B cell (primary cell): ENCODE results near the gene CEP112. TPM values are rescaled to one million over a fixed set of nuclear protein-coding genes. Genes with fewer than 3 reads are reported as not detected.

Source experiments
- ATAC-seq: fragments of 200-7000 bp; cut with Tn5 transposase; one replicate; pipeline ENCODE4 v1.10.0; 2021; ENCODE audit warnings: low read depth, mild to moderate bottlenecking, moderate number of reproducible peaks, moderate library complexity
- CTCF ChIA-PET: fragments of 350-600 bp; sonication (Branson Sonifier 250); formaldehyde crosslinking; loops from one replicate; lab custom pipeline; 2021; ENCODE audit warnings: antibody characterized with exemption, inconsistent platforms; lab: Charles Lee
- POLR2A ChIA-PET: fragments of 350-600 bp; sonication (Branson Sonifier 250); formaldehyde crosslinking; loops from one replicate; lab custom pipeline; 2021; ENCODE audit warnings: antibody characterized with exemption; lab: Charles Lee
- DNase-seq: peaks from one replicate; pipeline ENCODE4 v3.0.0; 2013
- H2AFZ ChIP-seq: 2 replicates; pipeline ENCODE4 v1.6.1; 2012; ENCODE audit warnings: mild to moderate bottlenecking, low read depth, low read length; ENCODE audit not compliant: insufficient read depth, poor library complexity, severe bottlenecking
- H3K27ac ChIP-seq, 2 donors: 1 replicate in 1 of 2; 2 replicates in 1 of 2; pipeline ENCODE4 v1.5.1; 2012 to 2013; ENCODE audit warnings: low read length in 2 of 2, mild to moderate bottlenecking in 2 of 2, moderate library complexity in 1 of 2
- H3K27me3 ChIP-seq, 4 experiments: fragments of 200-600 bp in 1 of 4; sonication (generic) in 1 of 4; replicated peaks in 1 of 4; 1 replicate in 2 of 4; 2 replicates in 2 of 4; pipeline versions ENCODE4 v1.6.1 to v1.7.0; 2013 to 2016; ENCODE audit warnings: low read length in 3 of 4, mild to moderate bottlenecking in 2 of 4, mixed read lengths in 1 of 4, moderate library complexity in 1 of 4; ENCODE audit not compliant: insufficient read depth in 4 of 4, control insufficient read depth in 3 of 4; ENCODE audit errors: control extremely low read depth in 1 of 4
- H3K36me3 ChIP-seq, 2 experiments: replicated peaks in 1 of 2; 1 replicate in 1 of 2; 2 replicates in 1 of 2; pipeline versions ENCODE4 v1.6.1 to v1.7.1; 2013; ENCODE audit warnings: low read length in 1 of 2; ENCODE audit not compliant: insufficient read depth in 2 of 2, control insufficient read depth in 1 of 2; ENCODE audit errors: control extremely low read depth in 1 of 2, extremely low read depth in 1 of 2
- H3K4me1 ChIP-seq, 2 donors: fragments of 200-600 bp in 1 of 2; sonication (generic) in 1 of 2; 1 replicate in 1 of 2; 2 replicates in 1 of 2; pipeline versions ENCODE4 v1.5.1 to v1.6.1; 2013 to 2017; ENCODE audit warnings: low read length in 2 of 2; ENCODE audit not compliant: control insufficient read depth in 2 of 2, insufficient read depth in 2 of 2
- H3K4me2 ChIP-seq: replicated peaks from 2 replicates; pipeline ENCODE3; 2012; ENCODE audit warnings: mild to moderate bottlenecking, low read depth, low read length; ENCODE audit not compliant: poor library complexity, severe bottlenecking
- H3K4me3 ChIP-seq, 5 experiments: fragments of 200-600 bp in 1 of 5; sonication (generic) in 1 of 5; 1 replicate in 3 of 5; 2 replicates in 2 of 5; pipeline versions ENCODE4 v1.5.1 to v1.7.0; 2011 to 2016; ENCODE audit warnings: low read length in 4 of 5, mild to moderate bottlenecking in 4 of 5, low read depth in 2 of 5, control low read depth in 1 of 5, moderate library complexity in 1 of 5; ENCODE audit not compliant: insufficient read depth in 1 of 5; ENCODE audit errors: control extremely low read depth in 1 of 5, extremely low read depth in 1 of 5
- H3K79me2 ChIP-seq: fragments of 200-600 bp; sonication (generic); one replicate; pipeline ENCODE4 v1.6.0; 2016; ENCODE audit warnings: low read length; ENCODE audit not compliant: control insufficient read depth, insufficient read depth
- H3K9ac ChIP-seq: fragments of 200-600 bp; sonication (generic); 2 replicates; pipeline ENCODE4 v1.6.1; 2017; ENCODE audit warnings: mild to moderate bottlenecking, low read length, moderate library complexity
- H3K9me3 ChIP-seq, 3 donors: one replicate each; pipeline versions ENCODE4 v1.6.1 to v1.7.1; 2013; ENCODE audit warnings: low read length in 2 of 3; ENCODE audit not compliant: control insufficient read depth in 2 of 3, insufficient read depth in 1 of 3; ENCODE audit errors: control extremely low read depth in 1 of 3
- H4K20me1 ChIP-seq: 2 replicates; pipeline ENCODE4 v1.6.0; 2012; ENCODE audit warnings: mild to moderate bottlenecking, low read length; ENCODE audit not compliant: insufficient read depth, control insufficient read depth, poor library complexity, severe bottlenecking
- H3K27ac Mint-ChIP-seq: one replicate; pipeline ENCODE4 v1.8.0; 2021; ENCODE audit warnings: mixed read lengths
- H3K27me3 Mint-ChIP-seq: one replicate; pipeline ENCODE4 v1.8.0; 2021; ENCODE audit warnings: mixed read lengths
- H3K4me1 Mint-ChIP-seq: one replicate; pipeline ENCODE4 v1.8.0; 2021; ENCODE audit warnings: mixed read lengths
- H3K4me3 Mint-ChIP-seq: one replicate; pipeline ENCODE4 v1.8.0; 2021; ENCODE audit warnings: mixed read lengths
- H3K9me3 Mint-ChIP-seq: one replicate; pipeline ENCODE4 v1.8.0; 2022; ENCODE audit warnings: mixed read lengths; ENCODE audit not compliant: insufficient read depth
- CTCF ChIP-seq: fragments of 200-600 bp; IDR thresholded peaks from one replicate; pipeline ENCODE4 v1.8.0; 2022; ENCODE audit warnings: antibody characterized with exemption, mild to moderate bottlenecking
- EZH2 ChIP-seq: IDR thresholded peaks from 2 replicates; pipeline ENCODE4 v1.6.1; 2012; ENCODE audit warnings: borderline replicate concordance, low read depth, mild to moderate bottlenecking, moderate library complexity, low read length; ENCODE audit not compliant: insufficient read depth, poor library complexity, severe bottlenecking
- WGBS: methylation state at CpG from one replicate; pipeline ENCODE4 v1.1.5; 2013; ENCODE audit warnings: missing lambda C conversion rate; ENCODE audit not compliant: insufficient coverage; 5-methylcytosine and 5-hydroxymethylcytosine counted together
- intact Hi-C: fragments of 100-400 bp; cut with micrococcal nuclease; formaldehyde crosslinking; loops from one replicate; pipeline ENCODE4 v1.10.0; 2022
- polyA plus RNA-seq: library from polyadenylated mRNA; depleted of rRNA; stranded (reverse); fragments of >200 nt; gene quantifications from 2 replicates; pipeline ENCODE4 v1.2.3, GENCODE V29; 2012
- total RNA-seq, 2 donors: library from RNA; stranded (reverse); fragments of 120-200 nt in 1 of 2; gene quantifications; 1 replicate in 1 of 2; 2 replicates in 1 of 2; pipeline versions ENCODE4 v1.2.3 to v1.2.4, GENCODE V29; 2013 to 2022

CEP112 gene
- total and polyA plus RNA-seq, 2 donors (not counting 1 experiment from before 2014, with no cell fraction given): 0.57 to 4.6 TPM

GRCh38 chr17:65956814-65957213, 235.1 kb downstream of the CEP112 start:
- no peaks in the 10 kb centered on the region for H3K4me1 Mint-ChIP-seq
- no peaks in the 10 kb centered on the region for H4K20me1 ChIP-seq
- intact Hi-C loops: no loop called here
- no peak overlapping the region for H2AFZ ChIP-seq
- H3K4me1 ChIP-seq: no peaks in the 10 kb centered on the region
- DNase-seq: no peak
- ChIA-PET CTCF (no interaction called here), POLR2A (no interaction called here)
- H3K27me3 Mint-ChIP-seq: no peaks in the 10 kb centered on the region
- peaks cover 0 to 18% (median 14%) of the 10 kb centered on the region in 3 donors for H3K9me3 ChIP-seq
- TF ChIP-seq EZH2: no peak
- no peak for TF ChIP-seq CTCF
- no peak overlapping the region for H3K9ac ChIP-seq
- H3K27ac ChIP-seq: no peak overlapping the region
- ATAC-seq: no peak
- no peak overlapping the region for H3K4me3 Mint-ChIP-seq
- no CpG with 5 or more reads among the region's 1 CpG for WGBS
- H3K9me3 Mint-ChIP-seq: peaks cover 5% of the 10 kb centered on the region
- H3K27me3 ChIP-seq: no peaks in the 10 kb centered on the region
- no peaks in the 10 kb centered on the region for H3K79me2 ChIP-seq
- H3K4me2 ChIP-seq: no peak overlapping the region
- H3K27ac Mint-ChIP-seq: no peak overlapping the region
- no peaks in the 10 kb centered on the region for H3K36me3 ChIP-seq
- H3K4me3 ChIP-seq: no peak overlapping the region

GRCh38 chr17:65954148-65954449, 237.8 kb downstream of the CEP112 start:
- H3K36me3 ChIP-seq: no peaks in the 10 kb centered on the region
- H3K4me1 Mint-ChIP-seq: no peaks in the 10 kb centered on the region
- H3K4me1 ChIP-seq: no peaks in the 10 kb centered on the region
- peaks cover 5% of the 10 kb centered on the region for H3K9me3 Mint-ChIP-seq
- no peak overlapping the region for H3K27ac ChIP-seq
- H3K79me2 ChIP-seq: no peaks in the 10 kb centered on the region
- H2AFZ ChIP-seq: no peak overlapping the region
- intact Hi-C loops: no loop called here
- TF ChIP-seq CTCF: no peak
- no peak for TF ChIP-seq EZH2
- no peak overlapping the region for H3K27ac Mint-ChIP-seq
- ChIA-PET POLR2A (no interaction called here), CTCF (no interaction called here)
- H3K27me3 Mint-ChIP-seq: no peaks in the 10 kb centered on the region
- DNase-seq: no peak
- peaks cover 0 to 10% (median 10%) of the 10 kb centered on the region in 3 donors for H3K9me3 ChIP-seq
- no peak overlapping the region for H3K4me3 ChIP-seq
- H3K4me3 Mint-ChIP-seq: no peak overlapping the region
- 92% methylated on average over 1 of the region's 2 CpGs for WGBS
- no peak overlapping the region for H3K9ac ChIP-seq
- H4K20me1 ChIP-seq: no peaks in the 10 kb centered on the region
- ATAC-seq: no peak
- no peaks in the 10 kb centered on the region for H3K27me3 ChIP-seq
- H3K4me2 ChIP-seq: no peak overlapping the region
